Nephron progenitor cell (in vitro differentiated cells): ENCODE data around the gene UTS2R.
A peak's percentile ranks its signal among the peaks of the same experiment; 100 is the strongest.

Source experiments
- DNase-seq: peaks from one replicate; pipeline ENCODE4 v3.0.0; 2021
- H3K27ac Mint-ChIP-seq: 2 replicates; pipeline ENCODE4 v1.8.0; 2021; ENCODE audit warnings: mild to moderate bottlenecking, moderate library complexity, mixed read lengths
- H3K27me3 Mint-ChIP-seq: 2 replicates; pipeline ENCODE4 v1.8.0; 2021; ENCODE audit warnings: mild to moderate bottlenecking, low read depth, mixed read lengths; ENCODE audit not compliant: poor library complexity
- H3K36me3 Mint-ChIP-seq: 2 replicates; pipeline ENCODE4 v1.8.0; 2021; ENCODE audit warnings: low read depth, mixed read lengths
- H3K4me1 Mint-ChIP-seq: 2 replicates; pipeline ENCODE4 v1.8.0; 2021; ENCODE audit warnings: mixed read lengths
- H3K4me3 Mint-ChIP-seq: 2 replicates; pipeline ENCODE4 v1.8.0; 2021; ENCODE audit warnings: mild to moderate bottlenecking, moderate library complexity, mixed read lengths
- H3K9me3 Mint-ChIP-seq: 2 replicates; pipeline ENCODE4 v1.8.0; 2021; ENCODE audit warnings: mild to moderate bottlenecking, moderate library complexity, mixed read lengths
- CTCF ChIP-seq: fragments of 200-600 bp; sonication (generic); IDR thresholded peaks from 2 replicates; pipeline ENCODE4 v1.5.0; 2021; ENCODE audit warnings: antibody characterized with exemption

Gene UTS2R

GRCh38 chr17:82400206-82400605, 28.6 kb downstream of the UTS2R start:
- no peak for DNase-seq

GRCh38 chr17:82400830-82401229, 29.3 kb downstream of the UTS2R start:
- H3K4me1 Mint-ChIP-seq: peaks cover 28% of the 10 kb centered on the region
- H3K36me3 Mint-ChIP-seq: peaks cover 35% of the 10 kb centered on the region
- no peak for DNase-seq
- TF ChIP-seq CTCF: no peak
- H3K27ac Mint-ChIP-seq: peak overlapping the region; percentile 56
- no peaks in the 10 kb centered on the region for H3K9me3 Mint-ChIP-seq
- H3K4me3 Mint-ChIP-seq: no peak overlapping the region
- peaks cover 11% of the 10 kb centered on the region for H3K27me3 Mint-ChIP-seq

More at GRCh38 chr17:82400206-82400605, 28.6 kb downstream of the UTS2R start:
- Mint-ChIP-seq H3K4me3 (no peak overlapping the region), H3K36me3 (peaks cover 36% of the 10 kb centered on the region), H3K9me3 (no peaks in the 10 kb centered on the region), H3K27ac (no peak overlapping the region), H3K4me1 (peaks cover 30% of the 10 kb centered on the region), H3K27me3 (peaks cover 11% of the 10 kb centered on the region)
- no peak for TF ChIP-seq CTCF

- TF ChIP-seq CTCF: no peak
- no peak for DNase-seq
- H3K36me3 Mint-ChIP-seq: peaks cover 40% of the 10 kb centered on the region
- no peak overlapping the region for H3K27ac Mint-ChIP-seq
- peaks cover 15% of the 10 kb centered on the region for H3K4me1 Mint-ChIP-seq
- peaks cover 9% of the 10 kb centered on the region for H3K27me3 Mint-ChIP-seq
- no peak overlapping the region for H3K4me3 Mint-ChIP-seq
- H3K9me3 Mint-ChIP-seq: no peaks in the 10 kb centered on the region
Observed at GRCh38 chr17:82402865-82403264, 31.3 kb downstream of the UTS2R start.

GRCh38 chr17:82403662-82404660, 32.4 kb downstream of the UTS2R start:
- H3K27me3 Mint-ChIP-seq: peaks cover 5% of the 10 kb centered on the region
- H3K4me1 Mint-ChIP-seq: peaks cover 23% of the 10 kb centered on the region
- no peaks in the 10 kb centered on the region for H3K9me3 Mint-ChIP-seq
- H3K27ac Mint-ChIP-seq: peak overlapping the region; percentile 54
- TF ChIP-seq CTCF: no peak
- DNase-seq: no peak
- H3K4me3 Mint-ChIP-seq: no peak overlapping the region
- peaks cover 40% of the 10 kb centered on the region for H3K36me3 Mint-ChIP-seq

- H3K36me3 Mint-ChIP-seq: peaks cover 35% of the 10 kb centered on the region
- no peak for TF ChIP-seq CTCF
- no peak overlapping the region for H3K4me3 Mint-ChIP-seq
- no peaks in the 10 kb centered on the region for H3K9me3 Mint-ChIP-seq
- peaks cover 3% of the 10 kb centered on the region for H3K27me3 Mint-ChIP-seq
- peak overlapping the region; percentile 91 for H3K27ac Mint-ChIP-seq
- peaks cover 16% of the 10 kb centered on the region for H3K4me1 Mint-ChIP-seq
- DNase-seq: no peak
Observed at GRCh38 chr17:82405051-82405450, 33.5 kb downstream of the UTS2R start.
